Measurements from ENCODE around the gene LEUTX.

LEUTX gene

DNA sequence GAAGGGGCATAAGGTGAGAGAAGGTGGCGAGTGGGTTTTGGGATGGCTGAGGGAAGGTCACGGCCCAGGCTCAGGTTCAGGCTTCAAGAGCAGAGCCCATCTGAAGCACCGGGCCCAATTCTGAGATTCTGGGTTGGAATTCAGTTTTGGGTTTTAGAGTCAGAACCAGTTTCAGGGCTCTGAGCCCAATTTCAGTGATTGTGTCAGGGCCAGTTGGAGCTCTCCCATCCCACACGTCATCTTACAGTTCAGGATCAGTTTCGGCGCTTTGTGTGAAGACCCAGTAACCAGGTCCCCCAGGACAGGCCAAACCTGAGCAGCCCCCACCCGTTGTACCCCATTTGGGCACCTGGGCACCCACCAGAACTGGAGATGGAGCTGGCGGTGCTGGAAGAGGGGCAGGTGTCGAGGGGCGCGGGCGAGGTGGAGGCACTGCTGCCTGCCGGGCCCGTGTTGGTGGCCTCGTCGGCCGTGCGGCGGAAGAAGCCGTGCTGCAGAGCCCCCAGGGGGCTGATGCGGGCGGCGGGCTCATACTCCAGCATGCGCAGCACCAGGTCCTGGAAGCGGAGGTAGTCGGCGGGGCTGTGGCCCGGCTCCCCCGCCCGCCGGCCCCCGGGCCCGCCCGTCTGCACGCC lies 47.8 kb downstream of the LEUTX start:
- TF ChIP-seq POLR2AphosphoS5 (IDR thresholded peaks at IDR 0.05; ENCODE audit: low read depth, low read length) (no peak), SIN3A (IDR thresholded peaks at IDR 0.05; ENCODE audit: borderline replicate concordance, insufficient read depth, low read length) (no peak), FOXP2 (optimal IDR thresholded peaks at IDR 0.05; ENCODE audit: borderline replicate concordance, extremely low read depth, extremely low read length, insufficient read depth) (no peak), TAF1 (IDR thresholded peaks at IDR 0.05; ENCODE audit: borderline replicate concordance, insufficient read depth, low read length) (no peak)
- TF ChIP-seq, protein P1, sequence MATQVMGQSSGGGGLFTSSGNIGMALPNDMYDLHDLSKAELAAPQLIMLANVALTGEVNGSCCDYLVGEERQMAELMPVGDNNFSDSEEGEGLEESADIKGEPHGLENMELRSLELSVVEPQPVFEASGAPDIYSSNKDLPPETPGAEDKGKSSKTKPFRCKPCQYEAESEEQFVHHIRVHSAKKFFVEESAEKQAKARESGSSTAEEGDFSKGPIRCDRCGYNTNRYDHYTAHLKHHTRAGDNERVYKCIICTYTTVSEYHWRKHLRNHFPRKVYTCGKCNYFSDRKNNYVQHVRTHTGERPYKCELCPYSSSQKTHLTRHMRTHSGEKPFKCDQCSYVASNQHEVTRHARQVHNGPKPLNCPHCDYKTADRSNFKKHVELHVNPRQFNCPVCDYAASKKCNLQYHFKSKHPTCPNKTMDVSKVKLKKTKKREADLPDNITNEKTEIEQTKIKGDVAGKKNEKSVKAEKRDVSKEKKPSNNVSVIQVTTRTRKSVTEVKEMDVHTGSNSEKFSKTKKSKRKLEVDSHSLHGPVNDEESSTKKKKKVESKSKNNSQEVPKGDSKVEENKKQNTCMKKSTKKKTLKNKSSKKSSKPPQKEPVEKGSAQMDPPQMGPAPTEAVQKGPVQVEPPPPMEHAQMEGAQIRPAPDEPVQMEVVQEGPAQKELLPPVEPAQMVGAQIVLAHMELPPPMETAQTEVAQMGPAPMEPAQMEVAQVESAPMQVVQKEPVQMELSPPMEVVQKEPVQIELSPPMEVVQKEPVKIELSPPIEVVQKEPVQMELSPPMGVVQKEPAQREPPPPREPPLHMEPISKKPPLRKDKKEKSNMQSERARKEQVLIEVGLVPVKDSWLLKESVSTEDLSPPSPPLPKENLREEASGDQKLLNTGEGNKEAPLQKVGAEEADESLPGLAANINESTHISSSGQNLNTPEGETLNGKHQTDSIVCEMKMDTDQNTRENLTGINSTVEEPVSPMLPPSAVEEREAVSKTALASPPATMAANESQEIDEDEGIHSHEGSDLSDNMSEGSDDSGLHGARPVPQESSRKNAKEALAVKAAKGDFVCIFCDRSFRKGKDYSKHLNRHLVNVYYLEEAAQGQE (IDR thresholded peaks at IDR 0.05; ENCODE audit: insufficient read depth in 1 of 2, low read depth in 2 of 2, low read length in 2 of 2), result no peak

DNA sequence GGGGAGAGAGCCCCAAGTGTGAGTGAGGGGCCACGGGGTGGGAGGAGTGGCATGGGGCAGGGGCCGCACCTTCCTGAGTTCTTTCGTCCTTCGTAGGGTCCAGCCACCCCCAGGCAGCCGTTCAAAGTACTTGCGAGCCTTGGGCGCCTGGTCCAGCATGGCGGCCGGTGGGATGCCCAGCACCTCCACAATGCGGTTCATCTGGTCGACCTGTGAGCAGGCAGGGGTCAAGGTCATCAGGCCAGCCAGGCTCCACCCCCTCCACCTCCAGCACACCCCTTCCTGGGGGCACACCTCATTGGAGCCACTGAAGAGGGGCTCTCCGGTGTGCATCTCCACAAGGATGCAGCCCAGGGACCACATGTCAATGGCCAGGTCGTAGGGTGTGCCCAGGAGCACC lies 48.6 kb downstream of the LEUTX start:
- no peak for TF ChIP-seq POLR2AphosphoS5 (IDR thresholded peaks at IDR 0.05; ENCODE audit: low read depth, low read length)

DNA sequence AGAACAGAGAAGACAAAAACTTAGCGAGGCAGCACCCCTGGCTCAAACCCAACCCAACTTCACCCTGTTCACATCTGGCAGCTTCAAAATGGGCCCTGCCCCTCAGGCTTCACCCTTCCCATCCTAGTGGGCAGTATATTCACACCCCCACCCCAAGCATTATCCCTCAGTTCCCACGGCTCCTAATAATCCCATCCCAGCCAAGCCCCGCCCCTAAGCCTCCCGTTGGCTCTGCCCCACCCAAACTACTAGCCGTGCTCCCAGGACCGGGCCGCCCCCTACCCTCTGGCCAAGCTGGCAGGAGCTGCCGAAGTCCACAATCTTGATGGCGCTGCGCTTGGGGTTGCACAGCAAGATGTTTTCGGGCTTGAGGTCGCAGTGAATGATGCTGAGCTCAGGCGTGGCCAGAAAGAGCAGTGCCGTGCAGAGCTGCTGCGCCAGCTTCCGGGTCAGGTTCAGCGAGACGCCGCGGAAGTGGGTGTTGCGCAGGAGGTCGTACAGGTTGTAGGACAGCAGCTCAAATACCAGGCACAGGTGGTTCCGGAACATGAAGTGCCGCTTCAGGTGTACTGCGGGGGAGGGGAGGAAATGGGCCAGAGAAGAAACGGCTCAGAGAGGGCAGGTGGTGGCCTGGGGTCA lies 49.5 kb downstream of the LEUTX start:
- TF ChIP-seq POLR2AphosphoS5 (IDR thresholded peaks at IDR 0.05; ENCODE audit: low read depth, low read length) (no peak), TAF1 (IDR thresholded peaks at IDR 0.05; ENCODE audit: borderline replicate concordance, insufficient read depth, low read length) (no peak), FOXP2 (optimal IDR thresholded peaks at IDR 0.05; ENCODE audit: borderline replicate concordance, extremely low read depth, extremely low read length, insufficient read depth) (no peak), SIN3A (IDR thresholded peaks at IDR 0.05; ENCODE audit: borderline replicate concordance, insufficient read depth, low read length) (no peak)
- TF ChIP-seq, protein P1 (IDR thresholded peaks at IDR 0.05; ENCODE audit: insufficient read depth in 1 of 2, low read depth in 2 of 2, low read length in 2 of 2), result no peak

DNA sequence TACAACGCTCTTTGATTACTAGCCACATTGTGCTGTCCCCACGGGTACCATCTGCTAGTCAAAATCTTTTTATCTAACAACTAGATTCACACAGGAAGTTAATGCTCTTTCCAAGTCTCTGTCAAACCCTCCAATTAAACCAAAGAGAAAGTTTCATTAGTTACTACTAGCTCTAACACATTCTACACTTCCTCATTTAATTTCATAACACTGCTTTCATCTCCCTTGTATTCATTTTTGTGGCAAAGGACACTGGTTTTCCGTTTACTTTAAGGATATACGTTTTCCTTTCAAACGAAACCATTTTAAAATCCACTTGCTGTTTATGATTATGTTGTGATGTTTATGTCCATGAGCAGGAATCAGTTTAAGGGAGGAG lies 50.0 kb downstream of the LEUTX start:
- TF ChIP-seq POLR2AphosphoS5 (IDR thresholded peaks at IDR 0.05; ENCODE audit: low read depth, low read length) (no peak), FOXP2 (optimal IDR thresholded peaks at IDR 0.05; ENCODE audit: borderline replicate concordance, extremely low read depth, extremely low read length, insufficient read depth) (no peak), TAF1 (IDR thresholded peaks at IDR 0.05; ENCODE audit: borderline replicate concordance, insufficient read depth, low read length) (no peak), SIN3A (IDR thresholded peaks at IDR 0.05; ENCODE audit: borderline replicate concordance, insufficient read depth, low read length) (no peak)
- TF ChIP-seq, protein P1 (IDR thresholded peaks at IDR 0.05; ENCODE audit: insufficient read depth in 1 of 2, low read depth in 2 of 2, low read length in 2 of 2), result no peak

DNA sequence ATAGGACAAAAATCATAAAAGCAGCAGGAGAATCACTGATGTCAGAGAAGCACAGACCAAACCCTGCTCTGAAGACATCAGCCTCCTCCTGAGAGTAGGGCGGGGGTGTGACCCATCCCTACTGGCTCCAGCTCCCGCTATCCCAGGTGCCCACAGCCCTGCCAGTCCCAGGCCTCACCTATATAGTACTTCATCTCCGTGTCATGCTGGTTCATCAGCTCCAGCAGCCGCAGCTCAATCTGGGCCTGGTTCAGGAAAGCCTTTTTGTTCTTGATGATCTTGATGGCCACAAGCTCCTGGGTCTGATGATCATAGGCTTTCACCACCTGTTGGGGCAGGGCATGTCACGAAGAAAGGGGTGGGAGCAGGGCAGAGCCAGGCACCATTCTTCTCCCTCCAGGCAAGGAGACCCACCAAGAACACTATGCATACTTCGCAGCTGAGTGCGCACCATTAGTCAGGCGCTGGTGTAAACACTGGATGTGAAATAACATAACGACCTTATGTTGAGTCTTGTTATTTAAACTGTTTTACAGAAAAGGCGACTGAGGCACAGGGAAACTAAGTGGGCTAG lies 51.1 kb downstream of the LEUTX start:
- TF ChIP-seq SIN3A (IDR thresholded peaks at IDR 0.05; ENCODE audit: borderline replicate concordance, insufficient read depth, low read length) (no peak), FOXP2 (optimal IDR thresholded peaks at IDR 0.05; ENCODE audit: borderline replicate concordance, extremely low read depth, extremely low read length, insufficient read depth) (no peak), TAF1 (IDR thresholded peaks at IDR 0.05; ENCODE audit: borderline replicate concordance, insufficient read depth, low read length) (no peak), POLR2AphosphoS5 (IDR thresholded peaks at IDR 0.05; ENCODE audit: low read depth, low read length) (no peak)
- TF ChIP-seq, protein P1 (IDR thresholded peaks at IDR 0.05; ENCODE audit: insufficient read depth in 1 of 2, low read depth in 2 of 2, low read length in 2 of 2), result no peak
